Measurements from ENCODE around the gene HSPB1. TPM values are rescaled to one million over a fixed set of nuclear protein-coding genes. Genes with fewer than 3 reads are reported as not detected.

The HSPB1 gene
- total and polyA plus RNA-seq, 4 experiments from 2014 or later, result 41.9 to 111 (median 46.4) TPM

DNA sequence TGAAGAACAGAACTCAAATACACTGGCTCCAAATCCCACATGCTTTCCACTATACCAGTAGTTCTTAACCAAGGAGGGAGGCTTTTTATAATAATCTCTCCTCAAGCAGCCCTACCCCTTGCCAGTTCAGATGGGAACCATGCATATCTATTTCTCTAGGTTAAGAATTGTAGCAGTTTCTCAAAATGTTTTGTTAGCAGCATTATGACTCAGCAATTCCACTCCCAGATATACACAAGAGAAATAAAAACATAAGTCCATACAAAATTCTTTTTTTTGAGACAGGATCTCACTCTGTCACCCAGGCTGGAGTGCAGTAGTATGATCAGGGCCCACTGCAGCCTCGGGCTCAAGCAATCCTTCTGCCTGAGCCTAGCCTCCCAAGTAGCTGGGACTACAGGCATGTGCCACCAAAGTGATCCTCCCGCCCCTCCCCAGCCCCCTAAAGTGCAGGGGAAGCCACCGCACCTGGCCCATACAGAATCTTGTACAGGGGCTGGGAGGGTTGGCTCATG, 38.2 kb downstream of the HSPB1 start:
- Mint-ChIP-seq H3K36me3 (peaks cover 24 to 54% of the 10 kb centered on the region in 2 donors), H3K4me1 (peaks cover 47 to 76% (median 61%) of the 10 kb centered on the region in 4 donors), H3K27ac (peak overlapping the region in 2 of 7 donors; percentile 7 to 12), H3K9me3 (no peaks in the 10 kb centered on the region), H3K4me3 (no peak overlapping the region), H3K27me3 (no peaks in the 10 kb centered on the region)
- Histone ChIP-seq H3K36me3 (ENCODE audit: insufficient read depth, low read length) (peaks cover 24% of the 10 kb centered on the region), H3K4me3 (ENCODE audit: low read length in 2 of 2) (no peak overlapping the region), H3K27ac (ENCODE audit: low read depth, low read length) (no peak overlapping the region), H3K4me1 (ENCODE audit: insufficient read depth, low read length) (peaks cover 41% of the 10 kb centered on the region), H3K9me3 (ENCODE audit: control insufficient read depth in 1 of 2, low read length in 2 of 2) (no peaks in the 10 kb centered on the region), H3K27me3 (ENCODE audit: insufficient read depth, low read length) (no peaks in the 10 kb centered on the region)
- ChIA-PET CTCF (ENCODE audit: partially characterized antibody) (no interaction called here), POLR2A (ENCODE audit: partially characterized antibody) (interaction anchor here (1.1 kb wide), 1 partner anchor 17 kb away, joined by 3 read pairs; no protein-coding TSS in a partner anchor)
- intact Hi-C loops (cut with micrococcal nuclease), result no loop called here
- DNase-seq, result no peak

DNA sequence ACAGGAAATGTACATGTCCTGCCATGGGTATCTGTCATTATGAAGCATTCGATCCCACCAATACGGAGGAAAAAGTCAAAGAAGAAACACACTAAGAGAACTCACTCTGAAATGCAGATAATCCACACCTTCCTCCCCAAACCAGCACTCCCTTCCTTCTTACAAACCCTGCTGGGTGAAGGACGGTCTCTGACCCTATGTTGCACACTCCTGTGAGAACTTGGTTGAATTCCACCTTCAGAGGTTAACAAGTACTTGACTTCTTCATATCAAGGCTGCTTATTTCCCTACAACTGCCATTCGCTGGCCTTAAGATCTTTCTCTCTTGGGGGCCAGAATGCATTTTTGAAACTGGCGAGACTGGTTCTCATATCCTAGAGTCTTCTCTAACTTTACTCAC, 39.7 kb downstream of the HSPB1 start:
- peaks cover 33 to 58% of the 10 kb centered on the region in 2 donors for H3K36me3 Mint-ChIP-seq
- no peak for DNase-seq
- H3K4me3 Mint-ChIP-seq, result peak overlapping the region in 3 of 8 donors; percentile 3 to 10 (median 5)
- no peaks in the 10 kb centered on the region for H3K9me3 Mint-ChIP-seq
- peaks cover 43% of the 10 kb centered on the region for H3K4me1 ChIP-seq (ENCODE audit: insufficient read depth, low read length)
- H3K27me3 ChIP-seq (ENCODE audit: insufficient read depth, low read length), result no peaks in the 10 kb centered on the region
- ChIA-PET POLR2A (ENCODE audit: partially characterized antibody) (interaction anchor here (1.1 kb wide), 1 partner anchor 16 kb away, joined by 3 read pairs; no protein-coding TSS in a partner anchor), CTCF (ENCODE audit: partially characterized antibody) (no interaction called here)
- H3K27ac Mint-ChIP-seq, result peak overlapping the region in 3 of 7 donors; percentile 21 to 49 (median 42)
- H3K27ac ChIP-seq (ENCODE audit: low read depth, low read length), result no peak overlapping the region
- peaks cover 55 to 79% (median 67%) of the 10 kb centered on the region in 4 donors for H3K4me1 Mint-ChIP-seq
- no peaks in the 10 kb centered on the region for H3K27me3 Mint-ChIP-seq
- intact Hi-C loops (cut with micrococcal nuclease), result no loop called here
- H3K9me3 ChIP-seq (ENCODE audit: control insufficient read depth in 1 of 2, low read length in 2 of 2), result no peaks in the 10 kb centered on the region
- H3K36me3 ChIP-seq (ENCODE audit: insufficient read depth, low read length), result peaks cover 36% of the 10 kb centered on the region
- no peak overlapping the region for H3K4me3 ChIP-seq (ENCODE audit: low read length in 2 of 2)

GRCh38 chr7:76343294-76343930, 40.9 kb downstream of the HSPB1 start:
- Mint-ChIP-seq H3K4me3 (no peak overlapping the region), H3K9me3 (no peaks in the 10 kb centered on the region), H3K27ac (peak overlapping the region in 2 of 7 donors; percentile 36 to 42), H3K36me3 (peaks cover 38 to 67% of the 10 kb centered on the region in 2 donors), H3K27me3 (no peaks in the 10 kb centered on the region), H3K4me1 (peaks cover 58 to 76% (median 68%) of the 10 kb centered on the region in 4 donors)
- no peak overlapping the region for H3K27ac ChIP-seq (ENCODE audit: low read depth, low read length)
- H3K36me3 ChIP-seq (ENCODE audit: insufficient read depth, low read length), result peaks cover 36% of the 10 kb centered on the region
- ChIA-PET CTCF (ENCODE audit: partially characterized antibody) (interaction anchor here (0.9 kb wide), 1 partner anchor 29 kb away, joined by 3 read pairs; no protein-coding TSS in a partner anchor), POLR2A (ENCODE audit: partially characterized antibody) (interaction anchor here (1.2 kb wide), 1 partner anchor 16 kb away, joined by 4 read pairs; the partner anchor contains the start of gene YWHAG)
- H3K4me3 ChIP-seq (ENCODE audit: low read length in 2 of 2), result no peak overlapping the region
- H3K4me1 ChIP-seq (ENCODE audit: insufficient read depth, low read length), result peaks cover 46% of the 10 kb centered on the region
- H3K27me3 ChIP-seq (ENCODE audit: insufficient read depth, low read length), result no peaks in the 10 kb centered on the region
- DNase-seq, result no peak
- intact Hi-C loops (cut with micrococcal nuclease), result no loop called here
- no peaks in the 10 kb centered on the region for H3K9me3 ChIP-seq (ENCODE audit: control insufficient read depth in 1 of 2, low read length in 2 of 2)

DNA sequence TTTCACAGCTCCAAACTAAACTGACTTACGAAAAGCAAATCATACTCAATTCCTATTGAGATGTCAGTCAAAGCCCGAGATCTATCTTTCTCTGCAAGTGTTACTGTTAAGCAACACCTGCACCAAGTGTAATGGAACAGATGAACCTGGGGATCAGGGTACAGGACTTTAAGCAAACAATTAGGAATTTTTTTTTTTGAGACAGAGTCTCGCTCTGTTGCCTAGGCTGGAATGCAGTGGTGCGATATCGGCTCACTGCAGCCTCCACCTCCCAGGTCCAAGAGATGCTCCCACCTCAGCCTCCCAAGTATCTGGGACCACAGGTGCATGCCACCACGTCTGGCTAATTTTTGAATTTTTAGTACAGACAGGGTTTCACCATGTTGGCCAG, 41.5 kb downstream of the HSPB1 start:
- Histone ChIP-seq H3K27ac (ENCODE audit: low read depth, low read length) (no peak overlapping the region), H3K4me3 (ENCODE audit: low read length in 2 of 2) (no peak overlapping the region), H3K27me3 (ENCODE audit: insufficient read depth, low read length) (no peaks in the 10 kb centered on the region), H3K4me1 (ENCODE audit: insufficient read depth, low read length) (peaks cover 42% of the 10 kb centered on the region), H3K9me3 (ENCODE audit: control insufficient read depth in 1 of 2, low read length in 2 of 2) (no peaks in the 10 kb centered on the region), H3K36me3 (ENCODE audit: insufficient read depth, low read length) (peaks cover 36% of the 10 kb centered on the region)
- ChIA-PET CTCF (ENCODE audit: partially characterized antibody) (no interaction called here), POLR2A (ENCODE audit: partially characterized antibody) (interaction anchor here (1.2 kb wide), 1 partner anchor 15 kb away, joined by 4 read pairs; the partner anchor contains the start of gene YWHAG)
- Mint-ChIP-seq H3K4me3 (no peak overlapping the region), H3K36me3 (peaks cover 38 to 67% of the 10 kb centered on the region in 2 donors), H3K4me1 (peaks cover 57 to 73% (median 66%) of the 10 kb centered on the region in 4 donors), H3K27ac (peak overlapping the region in 1 of 7 donors; percentile 0), H3K27me3 (no peaks in the 10 kb centered on the region), H3K9me3 (no peaks in the 10 kb centered on the region)
- intact Hi-C loops (cut with micrococcal nuclease), result no loop called here
- DNase-seq, result no peak

GRCh38 chr7:76346097-76346496, 43.6 kb downstream of the HSPB1 start:
- H3K36me3 ChIP-seq (ENCODE audit: insufficient read depth, low read length), result peaks cover 37% of the 10 kb centered on the region
- H3K4me3 Mint-ChIP-seq, result peak overlapping the region in 1 of 8 donors; percentile 58
- POLR2A ChIA-PET (ENCODE audit: partially characterized antibody), result interaction anchor here (1.3 kb wide), 1 partner anchor 13 kb away, joined by 4 read pairs; the partner anchor contains the start of gene YWHAG
- H3K4me1 ChIP-seq (ENCODE audit: insufficient read depth, low read length), result peaks cover 42% of the 10 kb centered on the region
- DNase-seq, result no peak
- H3K9me3 ChIP-seq (ENCODE audit: control insufficient read depth in 1 of 2, low read length in 2 of 2), result no peaks in the 10 kb centered on the region
- no peaks in the 10 kb centered on the region for H3K27me3 ChIP-seq (ENCODE audit: insufficient read depth, low read length)
- CTCF ChIA-PET (ENCODE audit: partially characterized antibody), result no interaction called here
- intact Hi-C loops (cut with micrococcal nuclease), result loop anchor here (1.0 kb wide), 1 partner anchor 12 kb away; the partner anchor contains the start of gene YWHAG
- H3K9me3 Mint-ChIP-seq, result peaks cover 0 to 2% (median 0%) of the 10 kb centered on the region in 8 donors
- H3K4me3 ChIP-seq (ENCODE audit: low read length in 2 of 2), result no peak overlapping the region
- H3K27ac ChIP-seq (ENCODE audit: low read depth, low read length), result no peak overlapping the region
- peaks cover 44 to 71% of the 10 kb centered on the region in 2 donors for H3K36me3 Mint-ChIP-seq
- no peaks in the 10 kb centered on the region for H3K27me3 Mint-ChIP-seq
- peaks cover 54 to 78% (median 67%) of the 10 kb centered on the region in 4 donors for H3K4me1 Mint-ChIP-seq
- H3K27ac Mint-ChIP-seq, result peak overlapping the region in 3 of 7 donors; percentile 47 to 88 (median 76)

GRCh38 chr7:76346778-76347177, 44.3 kb downstream of the HSPB1 start:
- no peak for DNase-seq
- Mint-ChIP-seq H3K4me3 (peak overlapping the region; percentile 4 to 73 (median 54)), H3K27ac (peak overlapping the region; percentile 28 to 93 (median 76)), H3K9me3 (peaks cover 0 to 2% (median 0%) of the 10 kb centered on the region in 8 donors), H3K36me3 (peaks cover 44 to 73% of the 10 kb centered on the region in 2 donors), H3K4me1 (peaks cover 55 to 80% (median 69%) of the 10 kb centered on the region in 4 donors), H3K27me3 (no peaks in the 10 kb centered on the region)
- no peak overlapping the region for H3K4me3 ChIP-seq (ENCODE audit: low read length in 2 of 2)
- H3K9me3 ChIP-seq (ENCODE audit: control insufficient read depth in 1 of 2, low read length in 2 of 2), result no peaks in the 10 kb centered on the region
- H3K27ac ChIP-seq (ENCODE audit: low read depth, low read length), result peak overlapping the region; percentile 16
- intact Hi-C loops (cut with micrococcal nuclease), result loop anchor here (1.0 kb wide), 1 partner anchor 12 kb away; the partner anchor contains the start of gene YWHAG
- H3K4me1 ChIP-seq (ENCODE audit: insufficient read depth, low read length), result peaks cover 42% of the 10 kb centered on the region
- no peaks in the 10 kb centered on the region for H3K27me3 ChIP-seq (ENCODE audit: insufficient read depth, low read length)
- peaks cover 32% of the 10 kb centered on the region for H3K36me3 ChIP-seq (ENCODE audit: insufficient read depth, low read length)
- CTCF ChIA-PET (ENCODE audit: partially characterized antibody), result no interaction called here
- POLR2A ChIA-PET (ENCODE audit: partially characterized antibody), result no interaction called here

DNA sequence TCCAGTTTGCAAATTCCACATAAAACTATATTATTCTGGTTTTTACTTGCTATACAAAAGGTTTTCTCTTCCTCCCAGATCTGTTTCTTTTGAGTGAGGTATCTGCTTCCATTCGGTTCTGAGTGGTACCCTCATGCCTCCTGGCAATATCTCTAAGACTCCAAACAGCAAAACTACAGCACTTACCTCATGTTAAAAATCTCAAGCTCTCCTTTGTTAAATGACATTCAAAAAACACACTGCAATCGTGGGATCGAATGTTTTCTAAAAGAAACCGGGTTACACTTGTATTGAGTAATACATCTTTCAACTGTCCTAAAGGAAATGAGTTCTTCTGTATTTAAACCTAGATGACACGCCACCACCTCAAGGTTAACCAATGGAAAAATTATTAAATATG, 45.2 kb downstream of the HSPB1 start:
- H3K4me1 ChIP-seq (ENCODE audit: insufficient read depth, low read length), result peaks cover 47% of the 10 kb centered on the region
- no peak overlapping the region for H3K4me3 ChIP-seq (ENCODE audit: low read length in 2 of 2)
- Mint-ChIP-seq H3K4me1 (peaks cover 55 to 80% (median 68%) of the 10 kb centered on the region in 4 donors), H3K4me3 (peak overlapping the region in 5 of 8 donors; percentile 7 to 58 (median 40)), H3K27me3 (no peaks in the 10 kb centered on the region), H3K27ac (peak overlapping the region in 5 of 7 donors; percentile 28 to 78 (median 65)), H3K9me3 (peaks cover 0 to 2% (median 0%) of the 10 kb centered on the region in 8 donors), H3K36me3 (peaks cover 44 to 67% of the 10 kb centered on the region in 2 donors)
- ChIA-PET POLR2A (ENCODE audit: partially characterized antibody) (no interaction called here), CTCF (ENCODE audit: partially characterized antibody) (no interaction called here)
- intact Hi-C loops (cut with micrococcal nuclease), result no loop called here
- H3K36me3 ChIP-seq (ENCODE audit: insufficient read depth, low read length), result peaks cover 31% of the 10 kb centered on the region
- H3K27me3 ChIP-seq (ENCODE audit: insufficient read depth, low read length), result no peaks in the 10 kb centered on the region
- H3K27ac ChIP-seq (ENCODE audit: low read depth, low read length), result no peak overlapping the region
- DNase-seq, result no peak
- no peaks in the 10 kb centered on the region for H3K9me3 ChIP-seq (ENCODE audit: control insufficient read depth in 1 of 2, low read length in 2 of 2)

All from CD4-positive, alpha-beta memory T cell (primary cell).